Measurements from ENCODE around the gene EEF1AKMT1.
A peak's percentile ranks its signal among the peaks of the same experiment; 100 is the strongest.

Gene EEF1AKMT1

DNA sequence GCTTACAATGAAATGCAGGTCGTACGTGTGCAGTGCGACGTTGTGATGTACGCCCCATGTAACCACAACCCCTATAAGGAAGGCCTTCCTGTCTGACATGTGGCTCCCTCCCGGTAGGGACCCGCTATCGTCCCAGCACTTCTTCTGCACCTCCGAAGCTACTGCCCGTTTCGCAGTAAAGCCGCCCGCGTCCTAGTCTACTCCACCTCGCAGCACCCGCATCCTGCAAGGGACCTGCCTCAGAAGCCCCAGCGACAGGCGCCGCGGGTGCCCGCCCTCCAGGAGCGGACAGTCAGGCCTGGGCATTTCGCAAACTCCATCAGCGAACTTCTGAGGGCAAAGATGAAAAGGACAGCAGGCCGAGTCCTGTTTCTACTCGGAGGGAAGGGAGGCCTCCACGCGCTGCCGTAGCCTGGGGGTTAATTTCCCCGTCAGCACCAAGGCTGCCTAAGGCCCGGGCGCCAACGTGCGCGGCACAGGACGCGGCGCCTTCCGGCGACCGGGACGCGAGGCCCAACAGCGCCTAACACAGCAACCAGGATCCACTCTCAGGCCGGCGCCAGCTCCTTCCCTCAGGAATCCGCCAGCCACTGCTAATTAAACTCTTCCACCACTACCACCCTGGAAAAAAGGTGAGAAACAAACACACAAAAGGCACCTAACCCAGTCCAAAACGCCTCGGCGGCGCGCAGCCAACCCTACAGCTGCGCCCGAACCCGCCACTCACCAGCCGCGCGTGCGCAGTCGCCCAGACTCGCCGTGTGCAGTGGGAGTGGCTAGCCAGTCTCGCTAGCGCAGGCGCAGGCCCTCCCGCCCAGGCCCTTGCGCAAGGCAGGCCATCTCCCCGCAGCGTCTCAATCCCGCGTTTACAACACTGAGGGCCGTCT lies at the start of gene EEF1AKMT1:
EEF1AKMT1 (minus strand) TSS at position 768 of the 887 bp plus-strand sequence. CDS start 16,363 bp downstream, outside the sequence.
- DNase-seq: peak; percentile 92

GRCh38 chr13:20823071-20823470 lies 49.3 kb upstream of the EEF1AKMT1 start:
- no peak for DNase-seq

DNA sequence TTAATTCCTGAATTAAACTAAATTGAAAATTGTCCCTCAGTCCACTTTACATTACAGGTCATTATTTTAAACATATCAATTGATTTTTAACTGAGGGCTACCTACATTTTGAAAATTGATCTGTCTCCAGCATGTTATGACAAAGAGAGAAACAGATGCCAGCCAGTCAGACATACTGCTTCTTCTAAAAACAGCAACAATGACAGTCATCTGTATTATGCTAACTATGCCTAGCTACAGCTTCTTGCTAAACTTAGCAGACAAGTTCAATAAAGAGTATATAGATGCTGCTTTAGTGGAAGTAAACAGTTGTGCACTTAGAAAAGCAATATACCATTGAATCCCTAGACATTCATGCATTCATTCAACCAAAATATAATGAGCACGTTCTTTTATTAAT lies 48.6 kb upstream of the EEF1AKMT1 start:
- no peak for DNase-seq

DNA sequence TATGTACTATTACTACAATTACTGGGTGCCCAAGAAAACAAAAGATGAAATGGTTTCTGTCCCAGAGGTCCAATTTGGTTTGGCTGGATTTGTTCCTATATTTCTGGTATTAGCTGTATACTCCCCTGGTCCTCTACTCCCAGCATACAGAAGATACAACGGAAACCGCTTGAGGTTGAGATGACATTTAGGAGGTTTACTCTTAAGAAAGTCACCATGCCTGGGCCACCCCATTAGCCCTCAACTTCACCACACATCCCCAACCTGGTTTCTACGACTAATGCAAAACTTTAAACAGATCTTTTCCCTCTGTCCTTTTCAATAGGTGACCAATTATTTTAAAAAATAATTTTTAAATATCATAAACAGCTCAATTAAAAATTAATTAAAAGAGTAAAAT lies 46.0 kb upstream of the EEF1AKMT1 start:
- no peak for DNase-seq

- DNase-seq: no peak
These were observed 41.7 kb upstream of the EEF1AKMT1 start for GRCh38 chr13:20815464-20815863.

DNA sequence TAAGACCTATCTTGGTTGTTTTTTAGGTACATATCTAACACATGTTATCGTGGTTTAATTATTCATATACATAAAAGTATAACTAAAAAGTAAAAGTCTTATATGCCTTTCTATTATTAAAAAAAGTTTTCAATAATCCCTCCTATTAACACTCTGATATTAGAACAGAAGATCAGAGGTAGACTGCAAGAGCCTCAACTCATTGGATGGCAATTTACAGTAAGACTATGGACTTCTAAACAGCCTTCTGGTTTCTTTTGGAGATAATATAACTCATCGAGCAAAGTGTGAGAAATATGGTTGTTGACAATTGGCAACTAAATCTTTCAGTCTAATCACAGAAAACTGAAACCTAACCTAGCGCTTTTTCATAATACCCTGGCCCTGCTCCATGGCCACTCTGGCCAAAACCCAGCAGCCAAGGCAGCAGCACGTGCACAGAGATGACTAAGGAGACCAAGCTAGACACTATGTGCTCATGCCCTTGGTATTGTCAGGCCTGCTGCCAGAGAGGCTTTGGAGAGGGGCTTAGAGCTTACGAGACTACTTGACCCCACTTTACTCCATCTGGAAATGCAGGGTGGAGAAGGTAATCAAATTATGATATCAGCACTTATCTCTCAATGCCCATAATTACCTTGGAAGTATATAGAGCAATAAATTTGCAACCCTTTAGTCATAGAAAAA lies 40.6 kb upstream of the EEF1AKMT1 start:
- DNase-seq: no peak

DNA sequence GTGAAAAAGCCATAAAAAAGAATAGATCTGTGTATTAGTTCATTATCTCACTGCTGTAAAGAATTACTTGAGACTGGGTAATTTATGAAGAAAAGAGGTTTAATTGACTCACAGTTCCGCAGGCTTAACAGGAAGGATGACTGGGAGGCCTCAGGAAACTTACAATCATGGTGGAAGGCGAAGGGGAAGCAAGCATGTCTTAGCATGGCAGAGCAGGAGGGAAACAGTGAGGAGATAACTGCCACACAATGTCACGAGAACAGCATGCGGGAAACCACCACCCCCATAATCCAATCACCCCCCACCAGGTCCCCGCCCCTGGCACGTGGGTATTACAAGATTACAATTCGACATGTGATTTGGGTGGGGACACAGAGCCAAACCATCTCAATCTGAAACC lies 39.1 kb upstream of the EEF1AKMT1 start:
- DNase-seq: no peak

DNA sequence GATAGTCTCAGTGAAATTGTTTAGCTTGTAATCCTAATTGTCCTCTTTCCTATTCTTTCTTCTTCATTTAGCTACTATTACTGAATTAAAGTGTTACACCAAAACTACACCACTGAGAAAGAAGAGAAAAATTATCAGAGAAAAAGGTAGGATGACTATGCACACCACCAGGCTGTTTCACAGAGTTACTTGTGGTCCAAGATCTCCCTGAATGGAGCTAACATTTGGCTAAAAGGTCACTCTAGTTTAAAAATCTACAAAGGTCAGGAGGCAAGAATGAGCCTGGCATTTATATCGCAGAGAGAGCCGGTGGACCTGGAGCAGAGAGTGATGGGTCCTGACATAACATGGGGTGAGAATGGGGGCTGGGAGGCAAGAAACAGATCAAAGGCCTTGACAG lies 37.0 kb upstream of the EEF1AKMT1 start:
- DNase-seq: no peak

GRCh38 chr13:20808874-20809273 lies 35.1 kb upstream of the EEF1AKMT1 start:
- no peak for DNase-seq

- no peak for DNase-seq
These were observed 29.6 kb upstream of the EEF1AKMT1 start for GRCh38 chr13:20803180-20803965.

DNA sequence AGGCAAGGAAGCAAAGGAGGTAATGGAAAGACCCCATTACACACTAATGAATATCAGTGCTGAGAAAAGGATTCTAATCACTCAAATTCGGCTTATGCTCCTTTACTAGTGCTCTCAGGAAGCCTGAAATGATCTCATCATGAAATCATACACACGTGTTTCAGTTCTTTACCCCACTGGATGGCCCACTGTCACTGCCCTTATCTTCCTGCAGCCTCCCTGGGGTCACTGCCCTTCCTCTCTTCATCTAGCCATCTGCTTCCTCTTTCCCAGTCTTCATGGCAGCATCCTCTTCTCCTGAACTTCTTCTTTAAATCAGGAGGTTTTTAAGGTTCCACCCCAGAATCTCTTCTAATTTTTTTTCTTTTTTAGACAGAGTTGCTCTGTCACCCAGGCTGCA lies 27.9 kb upstream of the EEF1AKMT1 start:
- no peak for DNase-seq

DNA sequence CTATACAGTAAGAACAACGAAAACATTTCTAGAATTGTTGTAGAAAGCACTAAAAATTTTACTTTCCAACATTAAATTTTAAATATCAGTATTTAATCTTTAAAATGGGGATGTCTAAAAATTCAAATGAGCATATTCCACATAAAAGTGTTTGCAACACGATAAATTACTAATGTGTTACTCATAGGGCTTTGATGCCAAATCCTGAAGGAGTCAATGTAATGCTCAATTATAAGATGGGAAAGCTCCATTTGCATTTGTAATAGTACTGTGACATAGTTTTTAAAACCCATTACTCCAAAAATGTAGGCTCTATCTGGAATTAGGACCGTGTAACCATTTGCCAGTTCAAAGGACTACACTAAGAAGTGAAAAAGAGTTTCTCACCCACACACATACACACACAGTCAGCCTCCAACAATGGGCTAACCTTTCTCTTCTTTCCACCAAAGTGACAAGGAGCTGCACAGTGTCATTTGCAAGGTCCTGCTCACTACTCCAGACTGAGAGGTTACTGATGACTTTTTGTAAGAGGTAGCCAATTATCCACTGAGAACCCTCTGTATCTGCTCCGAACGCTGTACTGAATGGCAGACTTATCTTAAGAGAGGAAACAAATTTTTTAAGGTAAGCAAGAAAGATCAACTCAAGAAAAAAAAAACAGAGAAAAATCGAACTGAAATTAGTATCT lies 26.1 kb upstream of the EEF1AKMT1 start:
- no peak for DNase-seq

DNA sequence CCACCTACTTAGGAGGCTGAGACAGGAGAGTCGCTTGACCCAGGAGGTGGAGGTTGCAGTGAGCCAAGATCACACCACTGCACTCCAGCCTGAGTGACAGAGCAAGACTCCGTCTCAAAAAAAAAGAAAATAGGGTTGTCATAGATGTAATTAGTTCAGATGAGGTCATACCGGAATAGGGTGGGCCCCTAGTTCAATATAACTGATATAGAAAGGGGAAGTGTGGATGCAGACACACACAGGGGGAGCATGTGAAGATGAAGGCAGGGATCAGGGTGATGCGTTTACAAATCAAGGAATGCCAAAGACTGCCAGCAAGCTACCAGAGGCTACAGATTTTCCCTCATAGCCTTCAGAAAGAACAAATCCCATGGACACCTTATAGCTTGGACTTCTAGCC lies 24.3 kb upstream of the EEF1AKMT1 start:
- no peak for DNase-seq

DNA sequence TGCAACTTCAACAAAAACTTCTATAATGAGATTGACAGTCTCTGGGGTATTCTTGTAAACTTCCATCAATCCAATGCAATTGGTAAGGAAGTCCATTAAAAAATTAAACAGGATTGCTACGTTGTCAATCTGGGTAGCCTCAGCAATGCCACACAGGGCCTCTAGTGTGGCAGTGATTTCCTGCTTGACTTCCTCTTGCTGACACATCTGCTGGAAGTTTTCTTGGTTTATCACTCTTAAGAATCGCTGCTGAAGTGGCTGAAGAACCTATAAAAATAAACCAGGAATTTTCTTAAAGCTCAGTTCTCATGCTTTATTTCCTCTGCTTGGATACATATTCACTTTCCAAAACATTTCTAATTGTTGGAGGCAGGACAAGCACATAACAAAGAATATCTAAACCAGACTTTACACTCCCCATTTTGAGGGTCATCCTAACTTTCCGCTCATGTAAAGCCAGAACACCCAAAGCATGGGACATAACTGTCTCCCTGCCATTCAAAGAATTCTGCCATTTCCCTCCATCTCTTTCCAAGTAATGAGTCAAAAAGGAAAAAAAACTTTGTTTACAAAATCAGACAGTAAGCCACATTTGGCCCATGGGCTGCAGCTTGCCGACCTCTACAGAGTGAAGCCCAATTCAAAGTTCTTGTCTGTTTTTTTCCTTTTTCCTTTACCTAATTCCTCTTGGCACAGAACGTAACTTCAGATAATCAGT lies 23.2 kb upstream of the EEF1AKMT1 start:
- DNase-seq: peak; percentile 11

- no peak for DNase-seq
These were observed 15.9 kb upstream of the EEF1AKMT1 start for GRCh38 chr13:20789665-20790064.

- no peak for DNase-seq
These were observed 14.6 kb upstream of the EEF1AKMT1 start for GRCh38 chr13:20788312-20788711.

DNA sequence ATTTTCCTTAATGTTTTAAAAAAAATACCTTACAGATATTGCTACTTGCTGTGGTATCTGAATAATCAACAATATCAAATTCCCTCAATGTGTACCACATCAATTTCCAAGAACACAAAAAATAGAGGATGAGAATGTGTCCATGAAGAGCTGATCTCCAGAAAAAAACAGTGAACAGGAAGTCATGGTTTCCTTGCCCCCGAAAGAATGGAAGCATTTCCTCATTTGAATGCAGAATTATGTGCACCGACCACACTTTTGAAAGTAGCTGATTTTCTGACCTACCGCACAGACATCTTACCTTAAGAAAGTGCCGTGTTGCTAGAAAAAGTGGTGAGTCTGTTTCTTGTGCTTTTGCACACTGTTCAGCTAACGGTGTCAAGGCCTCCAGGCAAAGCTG lies 13.4 kb upstream of the EEF1AKMT1 start:
- no peak for DNase-seq

DNA sequence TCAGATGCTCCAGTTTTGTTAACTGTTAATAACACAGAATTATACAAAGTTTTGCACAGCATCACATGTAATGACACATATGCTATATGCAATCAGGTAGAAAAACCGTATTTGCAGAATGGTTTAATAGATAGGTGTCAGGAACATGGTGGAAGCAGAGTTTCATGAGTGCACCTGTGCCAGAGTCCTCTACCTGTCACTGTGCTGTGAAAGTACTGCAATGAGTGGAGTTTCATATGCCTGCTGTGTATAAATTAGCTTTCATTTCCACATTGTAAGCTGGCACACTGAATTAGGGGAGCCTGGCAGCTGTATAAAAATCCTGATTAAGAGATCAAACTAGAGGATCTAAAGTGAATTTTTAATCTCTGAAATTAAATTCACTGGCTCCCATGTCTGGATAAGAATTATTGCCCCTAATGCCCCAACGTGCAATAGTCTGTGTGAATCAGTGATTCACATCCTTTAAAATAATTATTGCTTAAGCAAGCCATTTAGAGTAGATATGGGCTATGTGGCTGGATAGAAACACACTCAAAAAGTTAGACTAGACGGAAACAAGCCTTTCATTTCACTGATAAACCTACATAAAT lies 8.5 kb upstream of the EEF1AKMT1 start:
- no peak for DNase-seq

GRCh38 chr13:20780317-20780716 lies 6.6 kb upstream of the EEF1AKMT1 start:
- no peak for DNase-seq

DNA sequence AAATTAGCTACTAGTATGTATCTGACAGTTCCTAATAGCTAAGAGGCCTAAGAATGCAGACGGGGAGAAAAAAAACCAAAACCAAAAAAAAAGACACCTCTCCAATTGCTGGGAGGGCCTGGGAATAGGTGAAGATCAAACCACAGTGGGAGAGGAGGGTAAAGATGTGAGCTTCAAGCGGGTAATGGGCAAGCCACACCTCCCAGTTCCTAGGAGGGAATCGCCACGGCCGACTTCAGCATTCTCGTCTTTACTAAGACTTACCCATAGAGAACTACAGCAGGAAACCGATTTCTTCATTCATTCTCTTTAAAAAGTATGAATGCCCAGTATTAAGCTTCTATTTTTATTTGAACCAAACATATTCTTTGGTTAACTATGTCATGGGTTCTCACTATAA lies 5.6 kb upstream of the EEF1AKMT1 start:
- DNase-seq: no peak

DNA sequence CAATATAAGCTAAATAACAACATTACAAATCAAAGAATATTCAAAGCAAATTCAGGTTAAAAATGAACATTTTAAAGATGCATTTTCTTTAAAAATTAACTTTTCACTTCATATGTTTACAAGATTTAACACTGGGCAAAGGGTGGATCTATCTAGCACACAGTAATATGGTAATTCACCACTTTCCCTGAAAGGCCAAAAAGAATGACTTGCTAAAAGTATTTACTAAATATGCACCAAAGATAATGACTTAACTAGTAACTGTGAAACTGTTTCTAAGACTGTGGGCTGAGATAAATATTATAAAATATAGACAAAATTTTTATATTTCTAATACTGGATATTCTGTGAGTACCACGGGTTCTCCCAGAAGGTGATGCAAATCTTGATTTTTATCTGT lies 4.5 kb upstream of the EEF1AKMT1 start:
- no peak for DNase-seq

DNA sequence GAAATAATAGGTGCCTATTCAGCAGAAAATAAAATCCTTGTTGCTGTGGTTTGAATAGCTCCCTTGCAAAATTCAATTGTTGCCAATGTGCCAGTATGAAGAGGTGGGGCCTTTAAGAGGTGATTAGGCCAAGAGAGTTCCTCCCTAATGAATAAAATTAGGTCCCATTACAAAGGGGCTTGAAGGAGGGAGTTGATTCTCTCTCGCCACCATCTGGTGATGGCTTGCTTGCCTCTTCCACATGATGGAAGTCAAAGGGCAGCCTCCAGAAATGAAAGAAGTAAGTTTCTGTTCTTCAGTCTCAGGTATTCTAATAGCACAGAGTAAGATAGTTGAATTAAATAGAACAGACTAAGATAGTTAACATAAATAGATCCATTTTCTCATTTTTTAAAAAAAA lies 3.0 kb upstream of the EEF1AKMT1 start:
- no peak for DNase-seq

All from CD4-positive, alpha-beta T cell treated with Interleukin-4 for 4 hours (primary cell).